HuH-7.5 (cell line): ENCODE data around the gene SPRR1A.
A peak's percentile ranks its signal among the peaks of the same experiment; 100 is the strongest.

Source experiments
- DNase-seq: peaks from one replicate; pipeline ENCODE4 v3.0.0; 2011; ENCODE audit warnings: low spot score

The SPRR1A gene

DNA sequence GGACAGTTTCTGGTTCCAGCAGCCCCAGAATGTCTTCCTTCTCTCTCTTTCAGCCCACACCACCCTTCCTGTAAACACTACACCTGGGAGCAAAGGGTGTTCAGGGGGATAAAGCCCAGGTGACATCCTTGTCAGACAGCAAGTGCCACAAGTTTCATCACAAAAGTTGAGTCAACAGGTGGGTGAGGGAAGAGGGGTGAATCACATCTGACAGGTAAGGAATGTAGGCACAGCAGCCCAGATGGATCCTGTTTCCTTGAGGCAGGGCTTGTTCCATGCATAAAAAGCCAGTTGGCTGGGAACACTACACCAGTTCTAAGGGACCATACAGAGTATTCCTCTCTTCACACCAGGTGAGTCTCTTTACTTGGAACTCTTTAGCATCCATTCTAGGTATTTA is 47.0 kb downstream of the SPRR1A start, which contains the start of gene SPRR1B:
TSS of gene SPRR1B (plus strand) at position 309 of the 400 bp plus-strand sequence. CDS start 1,143 bp downstream, outside the sequence.
- DNase-seq, result no peak

DNA sequence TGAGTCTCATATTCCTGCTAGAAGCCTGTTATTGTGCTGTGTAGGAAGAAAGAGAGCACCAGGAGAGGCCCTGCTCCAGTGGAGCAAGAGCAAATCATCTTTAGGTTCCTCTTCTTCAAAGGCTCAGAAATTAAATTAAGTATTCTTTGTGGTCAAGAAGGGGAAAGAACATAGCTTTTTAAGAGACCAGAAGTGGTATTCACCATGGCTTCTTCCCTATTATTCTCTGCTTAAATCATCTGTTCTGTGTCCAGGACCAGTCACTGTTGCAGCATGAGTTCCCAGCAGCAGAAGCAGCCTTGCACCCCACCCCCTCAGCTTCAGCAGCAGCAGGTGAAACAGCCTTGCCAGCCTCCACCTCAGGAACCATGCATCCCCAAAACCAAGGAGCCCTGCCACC is 48.2 kb downstream of the SPRR1A start:
- DNase-seq, result no peak

DNA sequence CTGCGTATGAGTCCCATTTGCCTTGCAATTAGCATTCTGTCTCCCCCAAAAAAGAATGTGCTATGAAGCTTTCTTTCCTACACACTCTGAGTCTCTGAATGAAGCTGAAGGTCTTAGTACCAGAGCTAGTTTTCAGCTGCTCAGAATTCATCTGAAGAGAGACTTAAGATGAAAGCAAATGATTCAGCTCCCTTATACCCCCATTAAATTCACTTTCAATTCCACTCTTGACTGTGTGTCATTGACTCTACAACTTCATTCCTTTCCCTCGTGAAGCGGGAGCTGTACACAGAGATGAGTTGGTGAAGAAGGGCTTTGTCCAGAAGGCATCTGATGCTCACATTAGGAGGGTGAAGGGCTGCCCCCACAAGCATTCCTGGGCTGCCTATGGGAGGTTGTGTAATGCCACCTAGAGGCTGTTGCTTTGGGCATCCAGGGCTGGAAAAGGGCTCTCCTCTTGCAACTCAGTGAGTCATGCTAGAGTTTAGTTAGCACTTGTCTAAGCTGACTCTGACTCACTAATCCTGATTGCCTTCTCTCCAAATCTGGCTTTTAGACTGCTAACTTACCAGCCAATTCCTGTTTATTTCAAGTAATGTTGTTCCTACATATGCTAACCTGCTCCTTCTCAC is 48.9 kb downstream of the SPRR1A start:
- peak; percentile 2 for DNase-seq

DNA sequence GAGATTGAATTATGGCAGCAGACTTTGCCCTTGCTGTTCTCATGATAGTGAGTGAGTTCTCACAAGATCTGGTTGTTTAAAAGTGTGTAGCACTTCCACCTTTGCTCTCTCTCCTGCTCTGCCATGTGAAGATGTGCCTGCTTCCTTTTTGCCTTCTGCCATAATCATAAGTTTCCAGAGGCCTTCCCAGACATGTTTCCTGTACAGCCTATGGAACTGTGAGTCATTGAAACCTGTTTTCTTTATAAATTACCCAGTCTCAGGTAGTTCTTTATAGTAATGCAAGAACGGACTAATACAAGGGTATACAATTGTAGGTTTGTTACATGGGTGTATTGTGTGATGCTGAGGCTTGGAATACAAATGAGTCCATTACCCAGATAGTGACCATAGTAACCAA is 51.3 kb downstream of the SPRR1A start:
- DNase-seq, result no peak
